Lung (tissue), 12 donors: Measurements from ENCODE around the gene PIH1D1. TPM values are rescaled to one million over a fixed set of nuclear protein-coding genes. Genes with fewer than 3 reads are reported as not detected.

Experiments
- ATAC-seq: fragments of 200-7000 bp; cut with Tn5 transposase; one replicate; pipeline ENCODE4 v1.9.1; 2020; ENCODE audit warnings: moderate number of reproducible peaks; ENCODE audit not compliant: insufficient read depth, low FRiP score
- DNase-seq, 3 donors: peaks; one replicate each; pipeline ENCODE4 v3.0.0-alpha.2; 2013 to 2017
- H3K27ac ChIP-seq, 2 donors: one replicate each; pipeline ENCODE4 v1.5.1; 2013; ENCODE audit warnings: mild to moderate bottlenecking in 2 of 2, moderate library complexity in 2 of 2, control low read depth in 1 of 2, inconsistent platforms in 1 of 2, low read depth in 1 of 2, low read length in 1 of 2
- H3K27me3 ChIP-seq, 3 donors: one replicate each; pipeline ENCODE4 v1.5.1; 2013; ENCODE audit warnings: low read length in 2 of 3; ENCODE audit not compliant: control insufficient read depth in 3 of 3, insufficient read depth in 3 of 3
- H3K36me3 ChIP-seq, 4 donors: one replicate each; pipeline ENCODE4 v1.5.1; 2013; ENCODE audit warnings: low read length in 4 of 4, mild to moderate bottlenecking in 1 of 4, moderate library complexity in 1 of 4; ENCODE audit not compliant: control insufficient read depth in 4 of 4, insufficient read depth in 4 of 4
- H3K4me1 ChIP-seq, 5 donors: one replicate each; pipeline ENCODE4 v1.5.1; 2013; ENCODE audit warnings: low read length in 5 of 5, mild to moderate bottlenecking in 2 of 5, moderate library complexity in 1 of 5; ENCODE audit not compliant: control insufficient read depth in 5 of 5, insufficient read depth in 5 of 5
- H3K4me3 ChIP-seq: one replicate; pipeline ENCODE4 v1.5.1; 2013; ENCODE audit warnings: mild to moderate bottlenecking, control low read depth, moderate library complexity
- H3K9ac ChIP-seq, 2 donors: one replicate each; pipeline ENCODE4 v1.5.1; 2013; ENCODE audit warnings: low read length in 2 of 2, control low read depth in 1 of 2; ENCODE audit not compliant: insufficient read depth in 1 of 2
- H3K9me3 ChIP-seq, 4 donors: one replicate each; pipeline ENCODE4 v1.5.1; 2013; ENCODE audit warnings: low read length in 3 of 4, mild to moderate bottlenecking in 1 of 4, moderate library complexity in 1 of 4; ENCODE audit not compliant: control insufficient read depth in 4 of 4, insufficient read depth in 3 of 4
- CTCF ChIP-seq: IDR thresholded peaks from 2 replicates; pipeline ENCODE4 v1.5.1; 2012; ENCODE audit warnings: mild to moderate bottlenecking; ENCODE audit errors: control extremely low read depth, extremely low read depth
- WGBS, 2 donors: extraction: QIAGEN DNeasy Blood & Tissue Kit; methylation state at CpG; one replicate each; pipeline ENCODE4 v1.1.7; 2013; 5-methylcytosine and 5-hydroxymethylcytosine counted together
- polyA plus RNA-seq, 2 donors: library from polyadenylated mRNA; stranded (reverse); fragments of 200-250 nt; gene quantifications; one replicate each; pipeline ENCODE4 v1.2.1, GENCODE V29; 2013
- total RNA-seq, 2 donors: library from RNA; depleted of rRNA in 1 of 2; stranded (reverse); fragments of >200 nt in 1 of 2; gene quantifications; one replicate each; pipeline ENCODE4 v1.2.1, GENCODE V29; 2014 to 2021
- donor health status: control.
- donor health status: control.
- donor health status: Bipolar disorder and iron deficiency.
- donor health status: healthy.
- donor health status: DM: yes; HTN: yes; CAD: no.

Gene PIH1D1
- total and polyA plus RNA-seq, 4 donors = 63.7 to 66.6 (median 65.8) TPM

DNA sequence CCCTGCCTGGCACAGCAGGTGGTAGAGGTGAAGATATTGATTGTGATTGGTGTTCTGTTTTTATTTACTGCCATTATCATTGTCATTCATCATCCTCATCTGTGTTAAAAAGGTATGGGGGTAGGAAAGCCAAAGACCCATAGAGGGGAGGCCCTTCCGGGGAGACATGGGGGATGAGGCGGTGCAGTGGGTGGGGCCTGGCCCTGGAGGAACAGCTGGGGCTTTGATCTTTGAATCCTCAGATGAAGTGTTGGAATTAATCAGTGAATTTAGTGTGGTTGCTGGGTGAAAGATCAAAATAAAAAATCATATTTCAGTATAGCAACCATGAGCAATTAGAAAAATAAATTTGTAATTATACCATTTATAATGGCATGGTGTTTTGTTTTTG lies 35.8 kb downstream of the PIH1D1 start:
- no peak overlapping the region for H3K4me3 ChIP-seq
- 81 to 89% methylated on average over 2 of the region's 2 CpGs for WGBS, 2 donors
- H3K27ac ChIP-seq = no peak overlapping the region
- ATAC-seq (no peak), DNase-seq (no peak)
- peaks cover 0 to 12% (median 0%) of the 10 kb centered on the region in 5 donors for H3K4me1 ChIP-seq
- no peak overlapping the region for H3K9ac ChIP-seq
- H3K9me3 ChIP-seq = no peaks in the 10 kb centered on the region
- no peaks in the 10 kb centered on the region for H3K36me3 ChIP-seq
- H3K27me3 ChIP-seq = peaks cover 0 to 25% (median 21%) of the 10 kb centered on the region in 3 donors
- TF ChIP-seq CTCF = no peak

GRCh38 chr19:49415102-49415809 lies 36.4 kb downstream of the PIH1D1 start:
- H3K27me3 ChIP-seq = peaks cover 0 to 25% (median 19%) of the 10 kb centered on the region in 3 donors
- H3K9ac ChIP-seq = no peak overlapping the region
- no peak for TF ChIP-seq CTCF
- peaks cover 0 to 8% (median 0%) of the 10 kb centered on the region in 5 donors for H3K4me1 ChIP-seq
- DNase-seq (no peak), ATAC-seq (no peak)
- H3K9me3 ChIP-seq = no peaks in the 10 kb centered on the region
- H3K27ac ChIP-seq = no peak overlapping the region
- H3K36me3 ChIP-seq = no peaks in the 10 kb centered on the region
- 56 to 68% methylated on average over 14 to 15 of the region's 15 CpGs for WGBS, 2 donors
- H3K4me3 ChIP-seq = no peak overlapping the region

DNA sequence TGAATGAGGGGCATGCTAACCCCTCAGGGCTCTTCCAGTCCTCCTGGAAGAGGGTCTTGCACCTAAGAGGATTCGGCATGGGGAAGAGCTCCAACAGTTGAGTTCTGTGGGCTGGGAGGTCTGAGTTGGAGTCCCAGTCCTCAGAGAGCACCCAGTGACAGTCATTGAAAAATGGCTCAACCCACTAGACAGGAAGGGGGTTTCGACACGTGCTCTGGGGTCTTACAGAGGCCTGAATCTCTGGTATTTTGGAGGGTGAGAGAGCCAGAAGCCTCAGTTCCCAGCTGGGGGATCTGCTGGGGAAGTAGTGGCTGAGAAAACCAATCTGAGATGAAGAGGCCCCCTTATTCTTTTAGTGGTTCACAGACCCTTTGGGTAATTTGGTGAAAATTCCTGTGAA lies 37.4 kb downstream of the PIH1D1 start:
- Histone ChIP-seq H3K4me1 (peaks cover 0 to 8% (median 0%) of the 10 kb centered on the region in 5 donors), H3K9ac (no peak overlapping the region), H3K9me3 (no peaks in the 10 kb centered on the region), H3K27me3 (peaks cover 0 to 16% (median 11%) of the 10 kb centered on the region in 3 donors), H3K27ac (no peak overlapping the region), H3K4me3 (no peak overlapping the region), H3K36me3 (no peaks in the 10 kb centered on the region)
- DNase-seq (no peak), ATAC-seq (no peak)
- WGBS, 2 donors = 64 to 78% methylated on average over 3 of the region's 3 CpGs
- no peak for TF ChIP-seq CTCF
